Right atrium auricular region (tissue), 2 donors: ENCODE measurements around the gene DHRS13. TPM values are rescaled to one million over a fixed set of nuclear protein-coding genes. Genes with fewer than 3 reads are reported as not detected.

Experiments
- DNase-seq: peaks from one replicate; pipeline ENCODE4 v3.0.0-alpha.2; 2019; ENCODE audit warnings: low spot score
- H3K27ac ChIP-seq, 2 donors: fragments of 200-600 bp; sonication (generic); 1 replicate in 1 of 2; 2 replicates in 1 of 2; pipeline ENCODE4 v1.5.1; 2016 to 2019
- H3K27me3 ChIP-seq, 2 donors: fragments of 200-600 bp; sonication (generic); one replicate each; pipeline versions ENCODE4 v1.5.1 to v1.6.0; 2017 to 2019
- H3K36me3 ChIP-seq: fragments of 200-600 bp; sonication (generic); one replicate; pipeline ENCODE4 v1.5.1; 2016
- H3K4me1 ChIP-seq, 2 donors: fragments of 200-600 bp; sonication (generic); one replicate each; pipeline versions ENCODE4 v1.5.1 to v1.6.0; 2017 to 2019
- H3K4me3 ChIP-seq, 2 donors: fragments of 200-600 bp; sonication (generic); 1 replicate in 1 of 2; 2 replicates in 1 of 2; pipeline ENCODE4 v1.5.1; 2017 to 2019; ENCODE audit warnings: mild to moderate bottlenecking in 1 of 2, moderate library complexity in 1 of 2
- H3K9me3 ChIP-seq, 2 donors: fragments of 200-600 bp; sonication (generic); one replicate each; pipeline ENCODE4 v1.5.1; 2019
- total RNA-seq, 2 donors: library from RNA; depleted of rRNA; stranded (reverse); fragments of >200 nt; gene quantifications; one replicate each; pipeline ENCODE4 v1.1.0, GENCODE V29; 2016
- TF ChIP-seq, protein P1 (sequence below), 2 donors: fragments of 200-600 bp; sonication (generic); IDR thresholded peaks; one replicate each; pipeline ENCODE4 v1.5.1; 2019; ENCODE audit warnings: antibody characterized with exemption in 2 of 2

The DHRS13 gene
- total RNA-seq, 2 donors from 2014 or later = 2.5 to 3.9 TPM

DNA sequence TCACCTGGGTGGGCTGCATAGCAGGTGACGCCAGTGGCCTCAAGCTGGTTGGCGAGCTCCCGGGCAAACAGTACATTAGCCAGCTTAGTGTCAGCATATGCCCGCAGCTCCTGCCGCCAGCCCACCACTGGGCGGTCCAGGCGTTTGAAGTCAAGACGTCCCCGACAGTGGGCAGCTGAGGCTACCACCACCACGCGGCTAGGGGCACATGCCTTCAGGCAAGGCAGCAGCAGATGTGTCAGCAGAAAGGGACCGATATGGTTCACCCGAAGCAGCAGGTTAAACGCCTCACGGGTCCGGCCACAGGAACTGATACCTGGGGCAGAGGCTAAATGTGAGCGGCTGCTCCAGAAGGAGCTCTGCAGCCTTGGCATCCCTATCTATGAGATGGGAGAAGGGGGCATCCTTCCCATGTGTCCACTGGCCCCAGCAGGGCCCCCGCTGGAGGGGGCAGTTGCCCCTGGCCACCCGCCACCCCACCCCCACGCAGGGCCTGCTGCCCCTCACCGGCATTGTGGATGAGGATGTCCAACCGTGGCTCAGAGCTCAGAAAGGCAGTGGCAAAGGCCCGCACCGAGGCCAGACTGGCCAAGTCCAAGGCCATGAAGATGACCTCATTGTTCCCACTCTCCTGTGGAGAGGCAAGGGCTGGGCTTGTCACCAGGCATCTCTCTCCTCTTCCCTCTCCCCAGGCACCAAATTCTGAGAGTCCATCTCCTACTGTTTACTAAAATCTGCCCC is 1.7 kb downstream of the DHRS13 start:
- no peak overlapping the region for H3K27ac ChIP-seq
- H3K4me1 ChIP-seq = peaks cover 0 to 41% of the 10 kb centered on the region in 2 donors
- H3K36me3 ChIP-seq = peaks cover 7% of the 10 kb centered on the region
- H3K4me3 ChIP-seq = no peak overlapping the region
- no peak for DNase-seq
- TF ChIP-seq, protein P1, sequence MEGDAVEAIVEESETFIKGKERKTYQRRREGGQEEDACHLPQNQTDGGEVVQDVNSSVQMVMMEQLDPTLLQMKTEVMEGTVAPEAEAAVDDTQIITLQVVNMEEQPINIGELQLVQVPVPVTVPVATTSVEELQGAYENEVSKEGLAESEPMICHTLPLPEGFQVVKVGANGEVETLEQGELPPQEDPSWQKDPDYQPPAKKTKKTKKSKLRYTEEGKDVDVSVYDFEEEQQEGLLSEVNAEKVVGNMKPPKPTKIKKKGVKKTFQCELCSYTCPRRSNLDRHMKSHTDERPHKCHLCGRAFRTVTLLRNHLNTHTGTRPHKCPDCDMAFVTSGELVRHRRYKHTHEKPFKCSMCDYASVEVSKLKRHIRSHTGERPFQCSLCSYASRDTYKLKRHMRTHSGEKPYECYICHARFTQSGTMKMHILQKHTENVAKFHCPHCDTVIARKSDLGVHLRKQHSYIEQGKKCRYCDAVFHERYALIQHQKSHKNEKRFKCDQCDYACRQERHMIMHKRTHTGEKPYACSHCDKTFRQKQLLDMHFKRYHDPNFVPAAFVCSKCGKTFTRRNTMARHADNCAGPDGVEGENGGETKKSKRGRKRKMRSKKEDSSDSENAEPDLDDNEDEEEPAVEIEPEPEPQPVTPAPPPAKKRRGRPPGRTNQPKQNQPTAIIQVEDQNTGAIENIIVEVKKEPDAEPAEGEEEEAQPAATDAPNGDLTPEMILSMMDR (IDR thresholded peaks at IDR 0.05) = no peak
- no peaks in the 10 kb centered on the region for H3K9me3 ChIP-seq
- H3K27me3 ChIP-seq = no peaks in the 10 kb centered on the region

DNA sequence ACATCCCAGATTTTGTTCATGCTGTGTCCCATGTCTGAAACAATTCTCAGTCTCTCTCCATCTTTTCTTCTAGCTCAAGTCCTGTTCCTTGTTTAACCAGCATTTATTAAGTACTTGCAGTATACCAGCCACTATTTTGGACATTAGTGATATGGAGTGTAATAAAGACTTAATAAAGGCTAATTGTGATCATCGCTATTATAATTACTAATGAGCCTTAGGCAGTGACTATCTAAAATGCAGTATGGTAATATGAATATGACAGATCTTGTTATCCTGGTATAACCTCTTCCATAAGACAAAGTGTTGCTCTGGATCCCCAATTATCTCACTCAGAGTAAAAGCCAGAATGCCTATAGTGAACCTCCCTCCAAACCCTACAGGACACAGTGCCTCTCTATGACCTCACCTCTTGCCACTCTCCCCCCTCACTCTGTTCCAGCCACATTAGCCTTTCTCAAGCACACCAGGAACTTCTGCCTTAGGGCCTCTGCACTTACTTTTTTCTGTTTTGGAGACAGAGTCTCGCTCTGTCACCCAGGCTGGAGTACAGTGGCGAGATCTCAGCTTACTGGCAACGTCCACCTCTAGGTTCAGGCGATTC is 3.6 kb downstream of the DHRS13 start:
- DNase-seq = no peak
- TF ChIP-seq, protein P1 (IDR thresholded peaks at IDR 0.05) = no peak
- Histone ChIP-seq H3K9me3 (no peaks in the 10 kb centered on the region), H3K27me3 (no peaks in the 10 kb centered on the region), H3K36me3 (no peaks in the 10 kb centered on the region), H3K4me1 (peaks cover 0 to 46% of the 10 kb centered on the region in 2 donors), H3K4me3 (no peak overlapping the region), H3K27ac (no peak overlapping the region)

DNA sequence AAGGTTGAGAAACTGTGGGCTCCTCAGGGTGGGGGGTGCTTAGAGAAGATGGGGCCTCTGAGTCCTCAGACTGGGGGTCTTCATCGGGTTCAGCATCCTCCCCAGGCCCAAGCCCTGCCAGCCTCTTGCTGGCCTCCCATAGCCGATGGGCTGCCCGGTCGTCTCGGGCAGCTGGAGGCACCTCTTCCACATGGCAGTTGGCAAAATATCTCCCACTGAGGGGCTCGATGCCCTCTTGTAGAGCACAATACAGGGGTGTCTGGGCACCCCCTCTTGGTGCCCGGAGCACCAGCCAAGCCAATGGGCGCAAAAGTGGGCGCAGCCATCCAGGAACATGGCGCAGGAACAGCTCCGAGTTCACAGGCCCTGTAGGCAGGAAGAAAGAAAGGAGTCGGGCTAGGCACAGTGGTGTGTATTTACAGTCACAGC is 4.3 kb downstream of the DHRS13 start:
- no peaks in the 10 kb centered on the region for H3K9me3 ChIP-seq
- no peak for DNase-seq
- H3K36me3 ChIP-seq = no peaks in the 10 kb centered on the region
- peak overlapping the region; percentile 85 to 93 for H3K27ac ChIP-seq
- TF ChIP-seq, protein P1 (IDR thresholded peaks at IDR 0.05) = no peak
- no peaks in the 10 kb centered on the region for H3K27me3 ChIP-seq
- peaks cover 0 to 49% of the 10 kb centered on the region in 2 donors for H3K4me1 ChIP-seq
- no peak overlapping the region for H3K4me3 ChIP-seq

DNA sequence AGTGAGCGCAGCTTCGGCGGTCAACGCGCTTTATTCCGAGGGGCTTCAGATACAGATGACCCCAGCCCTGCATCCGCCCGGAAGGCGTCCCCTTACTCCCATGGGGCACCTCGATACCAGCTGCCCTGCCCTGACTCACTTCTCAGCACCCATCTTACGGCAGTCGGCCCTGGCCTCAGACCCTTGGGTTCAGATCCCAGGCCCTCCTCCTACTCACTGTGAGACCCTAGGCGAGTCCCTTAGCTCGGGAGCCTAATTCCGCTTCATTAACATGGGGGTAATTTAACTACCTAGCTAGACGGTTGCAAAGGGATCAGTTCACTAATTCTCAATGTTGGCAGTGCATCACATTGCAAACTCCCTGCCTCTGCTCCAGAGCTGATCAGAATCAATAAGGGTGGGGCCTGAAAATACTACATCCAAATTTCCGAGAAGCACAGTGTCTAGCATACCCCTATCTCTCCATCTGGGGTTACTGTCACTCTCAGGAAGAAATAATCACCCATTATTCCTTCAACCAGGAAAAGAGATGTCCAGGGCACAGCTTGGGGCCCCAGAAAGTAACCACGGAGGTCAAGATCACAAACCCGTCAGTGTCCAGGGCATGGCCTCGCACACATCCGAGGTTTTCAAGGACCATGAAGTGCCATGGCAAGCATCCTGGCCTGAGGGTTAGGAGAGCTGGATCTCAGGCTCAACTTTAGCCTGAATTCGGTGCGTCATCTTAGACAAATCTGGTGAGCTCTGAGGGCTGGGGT is 4.9 kb downstream of the DHRS13 start:
- no peaks in the 10 kb centered on the region for H3K27me3 ChIP-seq
- DNase-seq = no peak
- peaks cover 0 to 47% of the 10 kb centered on the region in 2 donors for H3K4me1 ChIP-seq
- H3K4me3 ChIP-seq = peak overlapping the region; percentile 82 to 97
- no peaks in the 10 kb centered on the region for H3K9me3 ChIP-seq
- peak overlapping the region; percentile 85 to 93 for H3K27ac ChIP-seq
- TF ChIP-seq, protein P1 (IDR thresholded peaks at IDR 0.05) = no peak
- H3K36me3 ChIP-seq = no peaks in the 10 kb centered on the region

DNA sequence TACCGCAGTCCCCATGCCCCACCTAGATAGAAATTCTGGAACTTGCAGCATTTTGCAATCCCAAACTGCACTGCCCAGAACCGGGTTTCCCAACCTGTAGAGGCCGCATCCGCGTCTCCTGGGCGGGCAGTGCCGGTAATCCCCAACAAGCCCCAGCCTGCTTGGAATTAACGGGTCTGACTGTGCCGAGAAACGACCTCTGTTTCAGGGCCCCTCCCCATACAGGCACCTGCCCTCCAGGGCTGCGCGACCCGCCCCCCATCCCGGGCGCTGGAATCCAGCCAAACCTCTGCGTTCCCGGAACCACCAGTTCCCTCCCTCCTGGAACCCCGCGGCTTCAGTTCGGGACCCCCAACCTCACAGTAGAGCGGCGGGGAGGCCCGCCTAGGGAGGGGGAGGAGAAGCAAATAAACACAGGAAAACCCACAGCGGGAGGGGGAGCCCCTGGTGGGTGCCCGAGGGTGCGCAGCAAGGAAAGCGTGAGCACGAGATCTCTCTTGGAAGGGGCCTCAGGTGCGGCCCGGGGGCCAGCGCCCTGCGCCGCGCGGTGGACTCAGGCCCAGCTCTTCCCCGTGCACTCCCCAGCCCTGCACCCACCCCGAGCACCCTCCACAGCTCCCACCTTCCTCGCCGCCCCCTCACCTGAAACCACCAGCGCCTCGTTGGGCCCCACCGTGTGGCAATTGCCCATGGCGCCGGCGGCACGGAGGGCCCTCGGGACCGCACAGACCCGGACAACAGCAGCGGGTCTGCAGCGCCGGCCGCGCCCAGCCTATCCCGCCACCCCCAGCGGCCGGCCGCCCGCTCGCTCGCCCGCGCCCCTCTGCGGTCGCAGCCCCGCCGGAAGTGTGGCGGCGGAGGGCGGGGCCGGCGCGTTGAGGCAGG is 5.8 kb downstream of the DHRS13 start, which contains the start of gene FLOT2:
Gene FLOT2, minus strand, starts transcription at position 850 of the 885 bp plus-strand sequence. Its CDS starts 159 bp downstream, at position 691.
- H3K27ac ChIP-seq = peak within 1 kb of the TSS; percentile 85 to 93
- DNase-seq = peak; percentile 84
- TF ChIP-seq, protein P1 (IDR thresholded peaks at IDR 0.05) = peak; percentile 14 to 46
- H3K4me1 ChIP-seq = peaks cover 0 to 53% of the 10 kb centered on the region in 2 donors
- H3K9me3 ChIP-seq = no peaks in the 10 kb centered on the region
- no peaks in the 10 kb centered on the region for H3K36me3 ChIP-seq
- H3K4me3 ChIP-seq = peak within 1 kb of the TSS; percentile 82 to 97
- H3K27me3 ChIP-seq = no peaks in the 10 kb centered on the region
